Muscle of leg (tissue), 11 donors: ENCODE results near the gene OR52A1. TPM values are rescaled to one million over a fixed set of nuclear protein-coding genes. Genes with fewer than 3 reads are reported as not detected.

ENCODE experiments used
- DNase-seq: peaks from one replicate; pipeline ENCODE4 v3.0.0; 2013
- H3K27ac ChIP-seq: one replicate; pipeline ENCODE4 v1.5.1; 2013; ENCODE audit warnings: mild to moderate bottlenecking, low read length, control low read depth
- H3K27me3 ChIP-seq: one replicate; pipeline ENCODE4 v1.6.1; 2013; ENCODE audit warnings: low read length; ENCODE audit not compliant: control insufficient read depth, insufficient read depth
- H3K36me3 ChIP-seq: one replicate; pipeline ENCODE4 v1.6.1; 2013; ENCODE audit warnings: low read length; ENCODE audit not compliant: control insufficient read depth, insufficient read depth
- H3K4me1 ChIP-seq: one replicate; pipeline ENCODE4 v1.6.1; 2013; ENCODE audit warnings: low read length; ENCODE audit not compliant: control insufficient read depth, insufficient read depth
- H3K4me3 ChIP-seq: one replicate; pipeline ENCODE4 v1.5.1; 2013; ENCODE audit warnings: low read length, control low read depth
- H3K9me3 ChIP-seq: replicated peaks from 2 replicates; pipeline ENCODE4 v1.6.1; 2013; ENCODE audit warnings: low read depth, low read length; ENCODE audit not compliant: control insufficient read depth
- WGBS: methylation state at CpG from one replicate; pipeline ENCODE4 v1.1.5; 2013; ENCODE audit warnings: missing lambda C conversion rate; ENCODE audit not compliant: insufficient coverage; 5-methylcytosine and 5-hydroxymethylcytosine counted together
- polyA plus RNA-seq, 8 donors: library from polyadenylated mRNA; unstranded; fragments of 120-200 nt; gene quantifications; one replicate each; pipeline versions ENCODE4 v1.2.1 to v1.2.3, GENCODE V29; 2013; ENCODE audit warnings: inconsistent platforms in 1 of 8, low replicate concordance in 1 of 8; ENCODE audit not compliant: insufficient read length in 8 of 8, insufficient read depth in 1 of 8
- total RNA-seq: library from RNA; stranded (reverse); fragments of 120-200 nt; gene quantifications from one replicate; pipeline ENCODE4 v1.2.4, GENCODE V29; 2013

Gene OR52A1
- total and polyA plus RNA-seq, 9 donors: 0.01 to 0.03 (median 0.01) TPM; not detected in 3

- Histone ChIP-seq H3K27ac (no peak overlapping the region), H3K4me1 (no peaks in the 10 kb centered on the region), H3K4me3 (no peak overlapping the region), H3K36me3 (no peaks in the 10 kb centered on the region), H3K27me3 (no peaks in the 10 kb centered on the region), H3K9me3 (no peaks in the 10 kb centered on the region)
- no peak for DNase-seq
Observed at GRCh38 chr11:5103066-5103465, 51.5 kb downstream of the OR52A1 start.

GRCh38 chr11:5102246-5102645 is 52.3 kb downstream of the OR52A1 start:
- DNase-seq: no peak
- Histone ChIP-seq H3K27me3 (no peaks in the 10 kb centered on the region), H3K36me3 (no peaks in the 10 kb centered on the region), H3K4me3 (no peak overlapping the region), H3K4me1 (no peaks in the 10 kb centered on the region), H3K9me3 (no peaks in the 10 kb centered on the region), H3K27ac (no peak overlapping the region)
- no CpG with 5 or more reads among the region's 2 CpGs for WGBS

- DNase-seq: no peak
- WGBS: no CpG with 5 or more reads among the region's 2 CpGs
- Histone ChIP-seq H3K4me3 (no peak overlapping the region), H3K4me1 (no peaks in the 10 kb centered on the region), H3K9me3 (no peaks in the 10 kb centered on the region), H3K36me3 (no peaks in the 10 kb centered on the region), H3K27me3 (no peaks in the 10 kb centered on the region), H3K27ac (no peak overlapping the region)
Observed at GRCh38 chr11:5096011-5096410, 58.5 kb downstream of the OR52A1 start.

Other genes with a start within 250 kb of the OR52A1 start
- not detected for gene OR51G2, start 235.4 kb downstream of the OR52A1 start, total RNA-seq
- gene OR51G2, start 235.4 kb downstream of the OR52A1 start, polyA plus RNA-seq: not detected
- gene OR51G1, start 230.4 kb downstream of the OR52A1 start, total RNA-seq: not detected
- not detected for gene OR51G1, start 230.4 kb downstream of the OR52A1 start, polyA plus RNA-seq
- gene OR51A4, start 207.2 kb downstream of the OR52A1 start, total RNA-seq: 0.04 TPM
- gene OR51A4, start 207.2 kb downstream of the OR52A1 start, polyA plus RNA-seq: not detected
- not detected for gene OR51A2, start 199.0 kb downstream of the OR52A1 start, total RNA-seq
- gene OR51A2, start 199.0 kb downstream of the OR52A1 start, polyA plus RNA-seq: not detected
- not detected for gene OR51L1, start 159.9 kb downstream of the OR52A1 start, total RNA-seq
- gene OR51L1, start 159.9 kb downstream of the OR52A1 start, polyA plus RNA-seq: under 1 TPM in 2 of 8 donors, not detected in 6; 0.01 to 0.12 TPM
- gene OR52J3, start 108.2 kb downstream of the OR52A1 start, total RNA-seq: not detected
- not detected for gene OR52J3, start 108.2 kb downstream of the OR52A1 start, polyA plus RNA-seq
- not detected for gene OR52E2, start 95.1 kb downstream of the OR52A1 start, total RNA-seq
- not detected for gene OR52E2, start 95.1 kb downstream of the OR52A1 start, polyA plus RNA-seq
- gene OR52E1, start 85.2 kb downstream of the OR52A1 start, total RNA-seq: not detected
- gene OR52E1, start 85.2 kb downstream of the OR52A1 start, polyA plus RNA-seq: not detected
- gene OR52A5, start 16.4 kb downstream of the OR52A1 start, total RNA-seq: not detected
- gene OR52A5, start 16.4 kb downstream of the OR52A1 start, polyA plus RNA-seq: not detected
- gene OR51V1, start 45.9 kb upstream of the OR52A1 start, total RNA-seq: not detected
- not detected for gene OR51V1, start 45.9 kb upstream of the OR52A1 start, polyA plus RNA-seq
- gene HBB, start 72.3 kb upstream of the OR52A1 start, total RNA-seq: 755 TPM
- 100 to 1,000 TPM; 217 to 965 (median 589) TPM for gene HBB, start 72.3 kb upstream of the OR52A1 start, polyA plus RNA-seq
- not detected for gene HBD, start 79.7 kb upstream of the OR52A1 start, total RNA-seq
- gene HBD, start 79.7 kb upstream of the OR52A1 start, polyA plus RNA-seq: 1 to 10 TPM in 1 of 8 donors, under 1 TPM in 5, not detected in 2; 0.39 to 1.0 (median 0.58) TPM
- 1,078 TPM for gene HBG1, start 95.1 kb upstream of the OR52A1 start, total RNA-seq
- 1,000 to 10,000 TPM in 2 of 8 donors, 10 to 100 TPM in 6; 12.5 to 3,398 (median 25.4) TPM for gene HBG1, start 95.1 kb upstream of the OR52A1 start, polyA plus RNA-seq
- gene HBG2, start 100.0 kb upstream of the OR52A1 start, total RNA-seq: 9,238 TPM
- over 10,000 TPM in 1 of 8 donors, 1,000 to 10,000 TPM in 7; 2,843 to 13,943 (median 6,695) TPM for gene HBG2, start 100.0 kb upstream of the OR52A1 start, polyA plus RNA-seq
- 10.3 TPM for gene HBE1, start 115.2 kb upstream of the OR52A1 start, total RNA-seq
- gene HBE1, start 115.2 kb upstream of the OR52A1 start, polyA plus RNA-seq: 10 to 100 TPM in 7 of 8 donors, 1 to 10 TPM in 1; 6.7 to 64.8 (median 19.8) TPM
- 0.09 TPM for gene OR51B4, start 147.2 kb upstream of the OR52A1 start, total RNA-seq
- gene OR51B4, start 147.2 kb upstream of the OR52A1 start, polyA plus RNA-seq: under 1 TPM in 2 of 8 donors, not detected in 6; 0.13 to 0.18 TPM
- 0.09 TPM for gene OR51B2, start 169.5 kb upstream of the OR52A1 start, total RNA-seq
- not detected for gene OR51B2, start 169.5 kb upstream of the OR52A1 start, polyA plus RNA-seq
- 0.31 TPM for gene OR51B5, start 188.8 kb upstream of the OR52A1 start, total RNA-seq
- under 1 TPM in 3 of 8 donors, not detected in 5; 0.20 to 0.28 (median 0.26) TPM for gene OR51B5, start 188.8 kb upstream of the OR52A1 start, polyA plus RNA-seq
- gene OR51B6, start 196.8 kb upstream of the OR52A1 start, total RNA-seq: not detected
- not detected for gene OR51B6, start 196.8 kb upstream of the OR52A1 start, polyA plus RNA-seq
- not detected for gene OR51M1, start 229.1 kb upstream of the OR52A1 start, total RNA-seq
- not detected for gene OR51M1, start 229.1 kb upstream of the OR52A1 start, polyA plus RNA-seq